Measurements from ENCODE around the gene MYCT1. TPM values are rescaled to one million over a fixed set of nuclear protein-coding genes. Genes with fewer than 3 reads are reported as not detected.
"Not testable (repeated sequence)": the region's sequence is repeated elsewhere in the genome, so short reads cannot be mapped to it uniquely, and the experiment has no call there.

The MYCT1 gene
- total RNA-seq, 5 donors from 2014 or later (not counting 1 experiment from before 2014, with no cell fraction given) = 0.25 to 0.44 (median 0.26) TPM

GRCh38 chr6:152673236-152673635 lies 24.5 kb upstream of the MYCT1 start:
- ATAC-seq (replicated peaks in 1 of 4) = no peak
- Histone ChIP-seq H3K27me3 (replicated peaks in 1 of 2; ENCODE audit: control insufficient read depth in 2 of 2, extremely low read depth in 1 of 2, insufficient read depth in 2 of 2, low read length in 1 of 2) (no peaks in the 10 kb centered on the region), H3K27ac (ENCODE audit: low read length) (no peak overlapping the region), H3K4me1 (ENCODE audit: control insufficient read depth in 1 of 2, extremely low read depth in 1 of 2, insufficient read depth in 2 of 2, low read length in 2 of 2) (no peaks in the 10 kb centered on the region), H3K36me3 (ENCODE audit: control insufficient read depth in 2 of 2, extremely low read depth in 1 of 2, insufficient read depth in 1 of 2, low read length in 1 of 2) (no peaks in the 10 kb centered on the region), H3K9me3 (no peaks in the 10 kb centered on the region), H3K4me3 (ENCODE audit: control insufficient read depth in 1 of 2, extremely low read depth in 1 of 2, low read length in 1 of 2) (no peak overlapping the region)
- no peak overlapping the region for H3K4me3 Mint-ChIP-seq
- H3K4me1 Mint-ChIP-seq = no peaks in the 10 kb centered on the region
- no peaks in the 10 kb centered on the region for H3K36me3 Mint-ChIP-seq
- H3K9me3 Mint-ChIP-seq = no peaks in the 10 kb centered on the region
- H3K27me3 Mint-ChIP-seq = peaks cover 3 to 9% of the 10 kb centered on the region in 2 donors
- ChIA-PET POLR2A (no interaction called here), CTCF (interaction anchor here in 1 of 2 donors (0.7 kb wide), 1 partner anchor 924 kb away, joined by 3 read pairs; no protein-coding TSS in a partner anchor)
- H3K27ac Mint-ChIP-seq = no peak overlapping the region
- no peak for DNase-seq

- Histone ChIP-seq H3K27me3 (replicated peaks in 1 of 2; ENCODE audit: control insufficient read depth in 2 of 2, extremely low read depth in 1 of 2, insufficient read depth in 2 of 2, low read length in 1 of 2) (no peaks in the 10 kb centered on the region), H3K27ac (ENCODE audit: low read length) (no peak overlapping the region), H3K4me3 (ENCODE audit: control insufficient read depth in 1 of 2, extremely low read depth in 1 of 2, low read length in 1 of 2) (no peak overlapping the region), H3K9me3 (no peaks in the 10 kb centered on the region), H3K36me3 (ENCODE audit: control insufficient read depth in 2 of 2, extremely low read depth in 1 of 2, insufficient read depth in 1 of 2, low read length in 1 of 2) (no peaks in the 10 kb centered on the region), H3K4me1 (ENCODE audit: control insufficient read depth in 1 of 2, extremely low read depth in 1 of 2, insufficient read depth in 2 of 2, low read length in 2 of 2) (no peaks in the 10 kb centered on the region)
- no peak overlapping the region for H3K27ac Mint-ChIP-seq
- DNase-seq (no peak), ATAC-seq (replicated peaks in 1 of 4) (no peak)
- POLR2A ChIA-PET = no interaction called here
- no CpG with 5 or more reads among the region's 1 CpG for WGBS (ENCODE audit: insufficient coverage)
- peaks cover 0 to 3% (median 0%) of the 10 kb centered on the region in 3 donors for H3K9me3 Mint-ChIP-seq
- CTCF ChIA-PET = interaction anchor here in 1 of 2 donors (0.9 kb wide), 1 partner anchor 19 kb away, joined by 3 read pairs; no protein-coding TSS in a partner anchor
- peaks cover 3 to 8% of the 10 kb centered on the region in 2 donors for H3K27me3 Mint-ChIP-seq
- H3K36me3 Mint-ChIP-seq = no peaks in the 10 kb centered on the region
- no peaks in the 10 kb centered on the region for H3K4me1 Mint-ChIP-seq
- H3K4me3 Mint-ChIP-seq = no peak overlapping the region
Observed at GRCh38 chr6:152680151-152680550, 17.5 kb upstream of the MYCT1 start.

GRCh38 chr6:152680879-152681517 lies 16.7 kb upstream of the MYCT1 start:
- ChIA-PET POLR2A (no interaction called here), CTCF (no interaction called here)
- H3K27ac Mint-ChIP-seq = no peak overlapping the region
- H3K27me3 Mint-ChIP-seq = peaks cover 3 to 6% of the 10 kb centered on the region in 2 donors
- no peaks in the 10 kb centered on the region for H3K36me3 ChIP-seq (ENCODE audit: control insufficient read depth in 2 of 2, extremely low read depth in 1 of 2, insufficient read depth in 1 of 2, low read length in 1 of 2)
- H3K36me3 Mint-ChIP-seq = no peaks in the 10 kb centered on the region
- 0% methylated on average over 1 of the region's 3 CpGs for WGBS (ENCODE audit: insufficient coverage)
- ATAC-seq (replicated peaks in 1 of 4) (no peak), DNase-seq (no peak)
- H3K9me3 ChIP-seq = no peaks in the 10 kb centered on the region
- H3K27ac ChIP-seq (ENCODE audit: low read length) = no peak overlapping the region
- no peaks in the 10 kb centered on the region for H3K4me1 Mint-ChIP-seq
- H3K4me3 ChIP-seq (ENCODE audit: control insufficient read depth in 1 of 2, extremely low read depth in 1 of 2, low read length in 1 of 2) = no peak overlapping the region
- H3K4me1 ChIP-seq (ENCODE audit: control insufficient read depth in 1 of 2, extremely low read depth in 1 of 2, insufficient read depth in 2 of 2, low read length in 2 of 2) = no peaks in the 10 kb centered on the region
- no peak overlapping the region for H3K4me3 Mint-ChIP-seq
- H3K9me3 Mint-ChIP-seq = peaks cover 0 to 3% (median 0%) of the 10 kb centered on the region in 3 donors
- H3K27me3 ChIP-seq (replicated peaks in 1 of 2; ENCODE audit: control insufficient read depth in 2 of 2, extremely low read depth in 1 of 2, insufficient read depth in 2 of 2, low read length in 1 of 2) = peaks cover 0 to 4% of the 10 kb centered on the region in 2 experiments

- 86% methylated on average over 8 of the region's 8 CpGs for WGBS (ENCODE audit: insufficient coverage)
- Histone ChIP-seq H3K27ac (ENCODE audit: low read length) (no peak overlapping the region), H3K36me3 (ENCODE audit: control insufficient read depth in 2 of 2, extremely low read depth in 1 of 2, insufficient read depth in 1 of 2, low read length in 1 of 2) (no peaks in the 10 kb centered on the region), H3K4me3 (ENCODE audit: control insufficient read depth in 1 of 2, extremely low read depth in 1 of 2, low read length in 1 of 2) (no peak overlapping the region), H3K9me3 (no peaks in the 10 kb centered on the region), H3K4me1 (ENCODE audit: control insufficient read depth in 1 of 2, extremely low read depth in 1 of 2, insufficient read depth in 2 of 2, low read length in 2 of 2) (no peaks in the 10 kb centered on the region), H3K27me3 (replicated peaks in 1 of 2; ENCODE audit: control insufficient read depth in 2 of 2, extremely low read depth in 1 of 2, insufficient read depth in 2 of 2, low read length in 1 of 2) (peaks cover 0 to 5% of the 10 kb centered on the region in 2 experiments)
- Mint-ChIP-seq H3K36me3 (no peaks in the 10 kb centered on the region), H3K9me3 (peaks cover 0 to 3% (median 0%) of the 10 kb centered on the region in 3 donors), H3K4me3 (no peak overlapping the region), H3K27me3 (peaks cover 3 to 6% of the 10 kb centered on the region in 2 donors), H3K4me1 (no peaks in the 10 kb centered on the region), H3K27ac (no peak overlapping the region)
- ChIA-PET POLR2A (no interaction called here), CTCF (no interaction called here)
- DNase-seq (no peak), ATAC-seq (replicated peaks in 1 of 4) (no peak)
Observed at GRCh38 chr6:152682141-152682540, 15.6 kb upstream of the MYCT1 start.

GRCh38 chr6:152682935-152683334 lies 14.8 kb upstream of the MYCT1 start:
- CTCF ChIA-PET; H3K36me3 ChIP-seq (ENCODE audit: control insufficient read depth in 2 of 2, extremely low read depth in 1 of 2, insufficient read depth in 1 of 2, low read length in 1 of 2); H3K36me3 Mint-ChIP-seq; H3K9me3 ChIP-seq; H3K27me3 ChIP-seq (replicated peaks in 1 of 2; ENCODE audit: control insufficient read depth in 2 of 2, extremely low read depth in 1 of 2, insufficient read depth in 2 of 2, low read length in 1 of 2); H3K4me3 ChIP-seq (ENCODE audit: control insufficient read depth in 1 of 2, extremely low read depth in 1 of 2, low read length in 1 of 2); H3K4me1 ChIP-seq (ENCODE audit: control insufficient read depth in 1 of 2, extremely low read depth in 1 of 2, insufficient read depth in 2 of 2, low read length in 2 of 2); ATAC-seq (replicated peaks in 1 of 4); H3K27ac Mint-ChIP-seq; H3K4me1 Mint-ChIP-seq; DNase-seq; POLR2A ChIA-PET; H3K9me3 Mint-ChIP-seq; H3K4me3 Mint-ChIP-seq; H3K27ac ChIP-seq (ENCODE audit: low read length); H3K27me3 Mint-ChIP-seq: not testable (repeated sequence)
- 78% methylated on average over 5 of the region's 8 CpGs for WGBS (ENCODE audit: insufficient coverage)

- H3K9me3 Mint-ChIP-seq = no peaks in the 10 kb centered on the region
- no peak overlapping the region for H3K4me3 ChIP-seq (ENCODE audit: control insufficient read depth in 1 of 2, extremely low read depth in 1 of 2, low read length in 1 of 2)
- ATAC-seq (replicated peaks in 1 of 4) (no peak), DNase-seq (no peak)
- H3K36me3 Mint-ChIP-seq = no peaks in the 10 kb centered on the region
- H3K4me3 Mint-ChIP-seq = no peak overlapping the region
- WGBS (ENCODE audit: insufficient coverage) = 88% methylated on average over 9 of the region's 12 CpGs
- no peaks in the 10 kb centered on the region for H3K36me3 ChIP-seq (ENCODE audit: control insufficient read depth in 2 of 2, extremely low read depth in 1 of 2, insufficient read depth in 1 of 2, low read length in 1 of 2)
- no peaks in the 10 kb centered on the region for H3K4me1 ChIP-seq (ENCODE audit: control insufficient read depth in 1 of 2, extremely low read depth in 1 of 2, insufficient read depth in 2 of 2, low read length in 2 of 2)
- POLR2A ChIA-PET = no interaction called here
- H3K27me3 Mint-ChIP-seq = peaks cover 0 to 3% of the 10 kb centered on the region in 2 donors
- H3K27me3 ChIP-seq (replicated peaks in 1 of 2; ENCODE audit: control insufficient read depth in 2 of 2, extremely low read depth in 1 of 2, insufficient read depth in 2 of 2, low read length in 1 of 2) = peaks cover 0 to 5% of the 10 kb centered on the region in 2 experiments
- CTCF ChIA-PET = no interaction called here
- no peaks in the 10 kb centered on the region for H3K4me1 Mint-ChIP-seq
- no peak overlapping the region for H3K27ac Mint-ChIP-seq
- no peaks in the 10 kb centered on the region for H3K9me3 ChIP-seq
- no peak overlapping the region for H3K27ac ChIP-seq (ENCODE audit: low read length)
Observed at GRCh38 chr6:152685819-152686218, 11.9 kb upstream of the MYCT1 start.
